HCT116 (cell line): Measurements from ENCODE around the gene CNTFR.

Source experiments
- CEBPB ChIP-seq: IDR thresholded peaks from 2 replicates; pipeline ENCODE4 v1.6.1; 2012; ENCODE audit warnings: low read depth
- ELF1 ChIP-seq: IDR thresholded peaks from 2 replicates; pipeline ENCODE4 v1.6.1; 2012; ENCODE audit warnings: low read depth, borderline replicate concordance
- EZH2 ChIP-seq: fragments of 200-600 bp; sonication (generic); IDR thresholded peaks from 2 replicates; pipeline ENCODE4 v1.6.1; 2017; ENCODE audit warnings: antibody characterized with exemption, mixed run types
- EZH2phosphoT487 ChIP-seq: fragments of 200-600 bp; IDR thresholded peaks from 2 replicates; pipeline ENCODE4 v1.6.1; 2018; ENCODE audit warnings: antibody characterized with exemption, borderline replicate concordance
- JUND ChIP-seq: IDR thresholded peaks from 2 replicates; pipeline ENCODE4 v1.6.1; 2012
- POLR2A ChIP-seq: IDR thresholded peaks from 2 replicates; pipeline ENCODE4 v1.7.0; 2011; ENCODE audit warnings: borderline replicate concordance; ENCODE audit not compliant: insufficient read depth, insufficient read length; ENCODE audit errors: extremely low read depth
- POLR2AphosphoS5 ChIP-seq: IDR thresholded peaks from 2 replicates; pipeline ENCODE4 v1.6.1; 2011; ENCODE audit warnings: mild to moderate bottlenecking, low read depth, low read length, moderate library complexity
- RAD21 ChIP-seq: IDR thresholded peaks from 2 replicates; pipeline ENCODE4 v1.6.1; 2012; ENCODE audit warnings: low read depth, mild to moderate bottlenecking
- SIN3A ChIP-seq: IDR thresholded peaks from 2 replicates; pipeline ENCODE4 v1.6.1; 2012; ENCODE audit warnings: low read depth
- TCF7L2 ChIP-seq: IDR thresholded peaks from 2 replicates; pipeline ENCODE4 v1.7.0; 2011; ENCODE audit warnings: borderline replicate concordance, inconsistent platforms; ENCODE audit not compliant: insufficient read depth, insufficient read length; ENCODE audit errors: extremely low read depth
- TF ChIP-seq, protein P1 (sequence below), 3 experiments: fragments of 200-600 bp in 1 of 3; sonication (generic) in 1 of 3; IDR thresholded peaks in 2 of 3; conservative IDR thresholded peaks in 1 of 3; 2 replicates each; pipeline ENCODE4 v1.5.1; 2012 to 2017; ENCODE audit warnings: low read depth in 2 of 3, low read length in 2 of 3, antibody characterized with exemption in 1 of 3, borderline replicate concordance in 1 of 3, control low read depth in 1 of 3, mild to moderate bottlenecking in 1 of 3, mixed read lengths in 1 of 3, mixed run types in 1 of 3, moderate library complexity in 1 of 3; ENCODE audit not compliant: insufficient read depth in 1 of 3
- TF ChIP-seq, protein P2 (sequence below): IDR thresholded peaks from 2 replicates; pipeline ENCODE4 v1.6.1; 2012; ENCODE audit warnings: low read depth
- TF ChIP-seq, protein P3 (sequence below): IDR thresholded peaks from 2 replicates; pipeline ENCODE4 v1.6.1; 2012

DNA sequence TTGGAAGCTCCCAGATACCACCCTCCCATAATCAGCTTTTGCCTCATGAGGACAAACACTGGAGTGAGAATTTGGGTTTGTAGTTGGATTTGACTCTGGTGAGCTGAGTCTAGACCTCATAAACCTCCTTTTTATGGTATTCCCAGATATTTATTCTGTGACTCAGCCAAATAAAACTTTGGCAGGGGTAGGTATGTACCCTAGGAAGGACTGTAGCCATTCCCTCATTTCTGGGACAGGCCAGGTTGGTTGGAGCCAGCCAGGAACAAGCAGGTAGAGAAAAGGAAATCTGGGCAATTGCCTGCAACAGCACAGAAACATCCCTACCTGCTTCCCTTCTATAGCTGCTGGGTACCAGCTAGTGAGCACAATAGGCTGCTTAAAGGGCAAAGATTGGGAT is 86.1 kb downstream of the CNTFR start:
- TF ChIP-seq, protein P1, sequence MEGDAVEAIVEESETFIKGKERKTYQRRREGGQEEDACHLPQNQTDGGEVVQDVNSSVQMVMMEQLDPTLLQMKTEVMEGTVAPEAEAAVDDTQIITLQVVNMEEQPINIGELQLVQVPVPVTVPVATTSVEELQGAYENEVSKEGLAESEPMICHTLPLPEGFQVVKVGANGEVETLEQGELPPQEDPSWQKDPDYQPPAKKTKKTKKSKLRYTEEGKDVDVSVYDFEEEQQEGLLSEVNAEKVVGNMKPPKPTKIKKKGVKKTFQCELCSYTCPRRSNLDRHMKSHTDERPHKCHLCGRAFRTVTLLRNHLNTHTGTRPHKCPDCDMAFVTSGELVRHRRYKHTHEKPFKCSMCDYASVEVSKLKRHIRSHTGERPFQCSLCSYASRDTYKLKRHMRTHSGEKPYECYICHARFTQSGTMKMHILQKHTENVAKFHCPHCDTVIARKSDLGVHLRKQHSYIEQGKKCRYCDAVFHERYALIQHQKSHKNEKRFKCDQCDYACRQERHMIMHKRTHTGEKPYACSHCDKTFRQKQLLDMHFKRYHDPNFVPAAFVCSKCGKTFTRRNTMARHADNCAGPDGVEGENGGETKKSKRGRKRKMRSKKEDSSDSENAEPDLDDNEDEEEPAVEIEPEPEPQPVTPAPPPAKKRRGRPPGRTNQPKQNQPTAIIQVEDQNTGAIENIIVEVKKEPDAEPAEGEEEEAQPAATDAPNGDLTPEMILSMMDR (IDR thresholded peaks at IDR 0.05 in 2 of 3, conservative IDR thresholded peaks at IDR 0.05 in 1 of 3; ENCODE audit: borderline replicate concordance in 1 of 3, insufficient read depth in 1 of 3, low read depth in 2 of 3, low read length in 2 of 3), result no peak
- TF ChIP-seq POLR2A (no peak), POLR2AphosphoS5 (no peak), EZH2 (no peak), EZH2phosphoT487 (no peak), RAD21 (no peak), CEBPB (no peak), SIN3A (no peak), TCF7L2 (no peak), ELF1 (no peak), JUND (no peak)
- TF ChIP-seq, protein P2, sequence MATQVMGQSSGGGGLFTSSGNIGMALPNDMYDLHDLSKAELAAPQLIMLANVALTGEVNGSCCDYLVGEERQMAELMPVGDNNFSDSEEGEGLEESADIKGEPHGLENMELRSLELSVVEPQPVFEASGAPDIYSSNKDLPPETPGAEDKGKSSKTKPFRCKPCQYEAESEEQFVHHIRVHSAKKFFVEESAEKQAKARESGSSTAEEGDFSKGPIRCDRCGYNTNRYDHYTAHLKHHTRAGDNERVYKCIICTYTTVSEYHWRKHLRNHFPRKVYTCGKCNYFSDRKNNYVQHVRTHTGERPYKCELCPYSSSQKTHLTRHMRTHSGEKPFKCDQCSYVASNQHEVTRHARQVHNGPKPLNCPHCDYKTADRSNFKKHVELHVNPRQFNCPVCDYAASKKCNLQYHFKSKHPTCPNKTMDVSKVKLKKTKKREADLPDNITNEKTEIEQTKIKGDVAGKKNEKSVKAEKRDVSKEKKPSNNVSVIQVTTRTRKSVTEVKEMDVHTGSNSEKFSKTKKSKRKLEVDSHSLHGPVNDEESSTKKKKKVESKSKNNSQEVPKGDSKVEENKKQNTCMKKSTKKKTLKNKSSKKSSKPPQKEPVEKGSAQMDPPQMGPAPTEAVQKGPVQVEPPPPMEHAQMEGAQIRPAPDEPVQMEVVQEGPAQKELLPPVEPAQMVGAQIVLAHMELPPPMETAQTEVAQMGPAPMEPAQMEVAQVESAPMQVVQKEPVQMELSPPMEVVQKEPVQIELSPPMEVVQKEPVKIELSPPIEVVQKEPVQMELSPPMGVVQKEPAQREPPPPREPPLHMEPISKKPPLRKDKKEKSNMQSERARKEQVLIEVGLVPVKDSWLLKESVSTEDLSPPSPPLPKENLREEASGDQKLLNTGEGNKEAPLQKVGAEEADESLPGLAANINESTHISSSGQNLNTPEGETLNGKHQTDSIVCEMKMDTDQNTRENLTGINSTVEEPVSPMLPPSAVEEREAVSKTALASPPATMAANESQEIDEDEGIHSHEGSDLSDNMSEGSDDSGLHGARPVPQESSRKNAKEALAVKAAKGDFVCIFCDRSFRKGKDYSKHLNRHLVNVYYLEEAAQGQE, result no peak
- TF ChIP-seq, protein P3, sequence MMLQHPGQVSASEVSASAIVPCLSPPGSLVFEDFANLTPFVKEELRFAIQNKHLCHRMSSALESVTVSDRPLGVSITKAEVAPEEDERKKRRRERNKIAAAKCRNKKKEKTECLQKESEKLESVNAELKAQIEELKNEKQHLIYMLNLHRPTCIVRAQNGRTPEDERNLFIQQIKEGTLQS, result no peak
